ENCODE results near the gene PHF13.
A peak's percentile ranks its signal among the peaks of the same experiment; 100 is the strongest.

PHF13 gene

GRCh38 chr1:6621429-6622391 lies 8.2 kb downstream of the PHF13 start:
- DNase-seq (ENCODE audit: extremely low spot score): no peak
- TF ChIP-seq CTCF (IDR thresholded peaks at IDR 0.05; ENCODE audit: control extremely low read depth, extremely low read depth, low read depth, missing control alignments): no peak
- POLR2A ChIA-PET: no interaction called here
- CTCF ChIA-PET: interaction anchor here (1.8 kb wide), 1 partner anchor 14 kb away, joined by 3 read pairs; no protein-coding TSS in a partner anchor

- ChIA-PET CTCF (interaction anchor here (0.6 to 2.7 kb wide), 5 partner anchors 10 to 68 kb away, joined by 3 to 10 read pairs (median 4); partner anchors contain the start of genes KLHL21 and TAS1R1), POLR2A (no interaction called here)
- no peak for TF ChIP-seq CTCF (IDR thresholded peaks at IDR 0.05; ENCODE audit: control extremely low read depth, extremely low read depth, low read depth, missing control alignments)
- no peak for DNase-seq (ENCODE audit: extremely low spot score)
Observed at GRCh38 chr1:6622396-6623152, 9.0 kb downstream of the PHF13 start.

GRCh38 chr1:6623269-6623965 lies 9.9 kb downstream of the PHF13 start:
- CTCF ChIA-PET: interaction anchor here (0.6 to 2.7 kb wide), 8 partner anchors 8 to 128 kb away, joined by 3 to 10 read pairs (median 4); partner anchors contain the start of genes KLHL21, NOL9 and TAS1R1
- DNase-seq (ENCODE audit: extremely low spot score): no peak
- POLR2A ChIA-PET: no interaction called here
- TF ChIP-seq CTCF (IDR thresholded peaks at IDR 0.05; ENCODE audit: control extremely low read depth, extremely low read depth, low read depth, missing control alignments): no peak

- ChIA-PET CTCF (interaction anchor here (1.0 to 2.7 kb wide), 5 partner anchors 9 to 129 kb away, joined by 3 to 10 read pairs (median 4); no protein-coding TSS in a partner anchor), POLR2A (no interaction called here)
- DNase-seq (ENCODE audit: extremely low spot score): peak; percentile 94
- TF ChIP-seq CTCF (IDR thresholded peaks at IDR 0.05; ENCODE audit: control extremely low read depth, extremely low read depth, low read depth, missing control alignments): peak; percentile 29
Observed at GRCh38 chr1:6624710-6625583, 11.4 kb downstream of the PHF13 start, which contains the start of gene THAP3. THAP3 (plus strand) TSS chr1:6624868; CDS start chr1:6625219, 351 bp downstream.

- ChIA-PET POLR2A (interaction anchor here (0.6 kb wide), 1 partner anchor 10 kb away, joined by 5 read pairs; no protein-coding TSS in a partner anchor), CTCF (interaction anchor here (1.2 to 1.5 kb wide), 2 partner anchors 20 to 25 kb away, joined by 4 to 5 read pairs; no protein-coding TSS in a partner anchor)
- no peak for TF ChIP-seq CTCF (IDR thresholded peaks at IDR 0.05; ENCODE audit: control extremely low read depth, extremely low read depth, low read depth, missing control alignments)
- no peak for DNase-seq (ENCODE audit: extremely low spot score)
Observed at GRCh38 chr1:6625584-6626149, 12.1 kb downstream of the PHF13 start.

Data from GM10248 (cell line).